ENCODE results near the gene ARFGAP3. TPM values are rescaled to one million over a fixed set of nuclear protein-coding genes. Genes with fewer than 3 reads are reported as not detected.

ARFGAP3 gene
- total RNA-seq, 1 donor from 2014 or later, result 29.8 TPM

- H3K27me3 Mint-ChIP-seq (ENCODE audit: unreplicated experiment), result no peaks in the 10 kb centered on the region
- H3K4me3 Mint-ChIP-seq (ENCODE audit: unreplicated experiment), result no peak overlapping the region
- H3K9me3 Mint-ChIP-seq (ENCODE audit: unreplicated experiment), result no peaks in the 10 kb centered on the region
- DNase-seq (ENCODE audit: low spot score), result no peak
- no peak for TF ChIP-seq CTCF (IDR thresholded peaks at IDR 0.05; ENCODE audit: unreplicated experiment)
- peaks cover 6% of the 10 kb centered on the region for H3K36me3 Mint-ChIP-seq (ENCODE audit: low read depth, unreplicated experiment)
- no peak overlapping the region for H3K27ac Mint-ChIP-seq (ENCODE audit: unreplicated experiment)
- H3K4me1 Mint-ChIP-seq (ENCODE audit: unreplicated experiment), result no peaks in the 10 kb centered on the region
Measured at GRCh38 chr22:42829302-42829701, 27.8 kb downstream of the ARFGAP3 start.

- TF ChIP-seq CTCF (IDR thresholded peaks at IDR 0.05; ENCODE audit: unreplicated experiment), result no peak
- H3K9me3 Mint-ChIP-seq (ENCODE audit: unreplicated experiment), result no peaks in the 10 kb centered on the region
- no peak overlapping the region for H3K27ac Mint-ChIP-seq (ENCODE audit: unreplicated experiment)
- H3K27me3 Mint-ChIP-seq (ENCODE audit: unreplicated experiment), result no peaks in the 10 kb centered on the region
- no peaks in the 10 kb centered on the region for H3K4me1 Mint-ChIP-seq (ENCODE audit: unreplicated experiment)
- DNase-seq (ENCODE audit: low spot score), result no peak
- peaks cover 15% of the 10 kb centered on the region for H3K36me3 Mint-ChIP-seq (ENCODE audit: low read depth, unreplicated experiment)
- H3K4me3 Mint-ChIP-seq (ENCODE audit: unreplicated experiment), result no peak overlapping the region
Measured at GRCh38 chr22:42825796-42826195, 31.3 kb downstream of the ARFGAP3 start.

GRCh38 chr22:42821386-42821785, 35.7 kb downstream of the ARFGAP3 start:
- Mint-ChIP-seq H3K36me3 (ENCODE audit: low read depth, unreplicated experiment) (peaks cover 21% of the 10 kb centered on the region), H3K4me3 (ENCODE audit: unreplicated experiment) (no peak overlapping the region), H3K27ac (ENCODE audit: unreplicated experiment) (no peak overlapping the region), H3K4me1 (ENCODE audit: unreplicated experiment) (peaks cover 12% of the 10 kb centered on the region), H3K9me3 (ENCODE audit: unreplicated experiment) (no peaks in the 10 kb centered on the region), H3K27me3 (ENCODE audit: unreplicated experiment) (no peaks in the 10 kb centered on the region)
- TF ChIP-seq CTCF (IDR thresholded peaks at IDR 0.05; ENCODE audit: unreplicated experiment), result no peak
- no peak for DNase-seq (ENCODE audit: low spot score)

GRCh38 chr22:42820045-42820763, 36.9 kb downstream of the ARFGAP3 start:
- Mint-ChIP-seq H3K36me3 (ENCODE audit: low read depth, unreplicated experiment) (peaks cover 23% of the 10 kb centered on the region), H3K4me3 (ENCODE audit: unreplicated experiment) (no peak overlapping the region), H3K4me1 (ENCODE audit: unreplicated experiment) (peaks cover 12% of the 10 kb centered on the region), H3K27ac (ENCODE audit: unreplicated experiment) (no peak overlapping the region), H3K27me3 (ENCODE audit: unreplicated experiment) (no peaks in the 10 kb centered on the region), H3K9me3 (ENCODE audit: unreplicated experiment) (no peaks in the 10 kb centered on the region)
- no peak for DNase-seq (ENCODE audit: low spot score)
- TF ChIP-seq CTCF (IDR thresholded peaks at IDR 0.05; ENCODE audit: unreplicated experiment), result peak; percentile 85

DNA sequence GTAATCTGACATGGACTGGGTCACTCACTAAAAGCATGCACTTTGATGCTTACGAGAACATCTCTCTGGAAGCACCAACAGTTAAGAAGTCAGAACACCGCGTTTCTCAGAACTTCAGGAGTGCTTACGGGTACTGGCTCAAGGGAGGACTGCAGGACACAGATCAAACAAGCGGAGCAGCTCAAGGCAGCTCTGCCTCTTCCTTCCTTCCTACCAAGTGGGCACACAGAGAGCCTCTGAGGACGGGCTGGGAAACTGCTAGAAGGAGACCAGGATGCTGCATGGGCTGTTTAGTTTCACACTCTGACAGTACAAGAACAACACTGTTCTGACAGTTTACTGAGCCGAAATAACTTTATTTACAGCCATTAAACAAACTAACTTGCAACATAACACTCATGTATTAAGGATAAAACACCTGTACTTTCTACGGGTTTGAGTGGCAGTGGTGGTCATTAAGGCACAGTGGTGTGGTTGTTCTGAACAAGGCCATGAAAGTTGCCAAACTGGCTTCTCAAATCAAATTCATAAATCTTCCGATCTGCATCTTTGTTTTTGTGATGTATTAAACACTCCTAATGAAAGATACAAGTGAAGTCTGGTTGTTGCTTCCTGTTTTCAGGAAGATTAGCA, 37.5 kb downstream of the ARFGAP3 start:
- H3K9me3 Mint-ChIP-seq (ENCODE audit: unreplicated experiment), result no peaks in the 10 kb centered on the region
- H3K27me3 Mint-ChIP-seq (ENCODE audit: unreplicated experiment), result no peaks in the 10 kb centered on the region
- H3K4me1 Mint-ChIP-seq (ENCODE audit: unreplicated experiment), result peaks cover 12% of the 10 kb centered on the region
- peaks cover 23% of the 10 kb centered on the region for H3K36me3 Mint-ChIP-seq (ENCODE audit: low read depth, unreplicated experiment)
- no peak for DNase-seq (ENCODE audit: low spot score)
- H3K4me3 Mint-ChIP-seq (ENCODE audit: unreplicated experiment), result no peak overlapping the region
- TF ChIP-seq CTCF (IDR thresholded peaks at IDR 0.05; ENCODE audit: unreplicated experiment), result no peak
- H3K27ac Mint-ChIP-seq (ENCODE audit: unreplicated experiment), result no peak overlapping the region

All from endothelial cell (in vitro differentiated cells).